Limb (tissue), 2 donors: Measurements from ENCODE around the gene DNAJA4.
A peak's percentile ranks its signal among the peaks of the same experiment; 100 is the strongest.

Source experiments
- DNase-seq, 2 donors: peaks; one replicate each; pipeline ENCODE4 v3.0.0-alpha.2; 2016; ENCODE audit errors: extremely low spot score in 2 of 2

Gene DNAJA4

DNA sequence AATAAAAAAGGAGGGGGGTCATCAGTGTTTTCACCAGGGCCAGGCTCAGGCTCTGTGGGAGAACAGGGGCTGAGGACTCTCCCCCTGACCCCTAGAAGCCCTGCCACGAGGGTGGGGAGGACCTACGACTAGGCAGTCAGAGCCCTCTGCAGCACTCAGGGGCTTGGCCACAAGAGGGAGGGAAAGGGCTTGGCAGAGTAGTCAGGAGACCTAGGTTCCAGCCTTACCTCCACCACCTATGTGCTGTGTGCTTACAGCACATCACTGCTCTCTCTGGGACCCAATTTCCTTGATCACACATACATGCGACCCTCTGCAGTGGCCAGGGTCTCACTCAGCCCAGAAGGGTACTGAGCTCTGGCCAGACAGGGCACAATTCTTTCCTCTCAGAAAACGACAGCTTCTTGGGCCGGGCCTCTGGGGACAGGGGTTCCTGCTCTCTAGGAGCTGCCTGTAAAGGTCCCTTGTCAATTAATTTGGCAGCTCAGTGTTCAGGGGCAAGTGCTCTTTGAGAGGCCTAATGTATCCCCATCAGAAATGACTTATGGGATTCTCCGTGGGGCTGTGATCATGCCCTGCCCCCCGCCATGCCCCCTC, 51.4 kb downstream of the DNAJA4 start:
- DNase-seq = no peak

DNA sequence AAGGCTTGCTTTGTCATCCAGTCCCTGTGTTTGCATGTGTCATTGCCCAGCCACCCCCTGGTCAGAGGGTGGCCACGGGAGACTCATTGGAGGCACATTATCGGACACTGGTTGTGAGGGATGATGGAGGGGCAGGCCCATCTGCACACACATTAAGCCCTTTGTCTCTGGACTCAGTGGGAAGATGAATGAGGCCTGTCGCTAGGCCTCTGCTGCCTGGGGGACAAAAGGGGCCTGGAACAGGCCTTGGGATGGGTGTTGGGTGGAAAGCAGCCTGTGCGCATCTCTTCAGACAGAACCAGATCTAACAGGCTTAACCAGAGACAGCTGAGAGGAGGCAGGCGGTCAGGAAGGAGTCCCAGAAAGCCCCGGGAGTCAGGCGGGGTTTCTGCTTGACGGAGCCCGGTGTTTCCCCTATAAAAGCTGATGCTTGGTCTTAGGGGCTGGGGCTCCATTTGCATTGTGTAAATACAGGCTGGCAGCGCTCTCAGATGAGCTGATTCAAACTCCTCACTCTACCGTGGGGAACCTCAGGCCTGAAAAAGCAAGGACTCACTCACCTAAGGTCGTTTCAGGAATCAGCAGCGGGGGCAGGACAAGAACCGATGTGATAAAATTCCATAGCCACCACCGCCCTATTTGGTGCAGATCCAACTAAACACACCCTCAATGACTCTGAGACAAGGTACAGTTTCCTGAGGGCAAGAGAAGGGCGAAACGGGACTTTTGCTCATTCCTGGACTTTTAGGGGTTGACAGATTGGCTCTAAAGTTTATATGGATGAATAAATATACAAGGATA, 52.1 kb downstream of the DNAJA4 start:
- DNase-seq = peak in 1 of 2 donors; percentile 71

DNA sequence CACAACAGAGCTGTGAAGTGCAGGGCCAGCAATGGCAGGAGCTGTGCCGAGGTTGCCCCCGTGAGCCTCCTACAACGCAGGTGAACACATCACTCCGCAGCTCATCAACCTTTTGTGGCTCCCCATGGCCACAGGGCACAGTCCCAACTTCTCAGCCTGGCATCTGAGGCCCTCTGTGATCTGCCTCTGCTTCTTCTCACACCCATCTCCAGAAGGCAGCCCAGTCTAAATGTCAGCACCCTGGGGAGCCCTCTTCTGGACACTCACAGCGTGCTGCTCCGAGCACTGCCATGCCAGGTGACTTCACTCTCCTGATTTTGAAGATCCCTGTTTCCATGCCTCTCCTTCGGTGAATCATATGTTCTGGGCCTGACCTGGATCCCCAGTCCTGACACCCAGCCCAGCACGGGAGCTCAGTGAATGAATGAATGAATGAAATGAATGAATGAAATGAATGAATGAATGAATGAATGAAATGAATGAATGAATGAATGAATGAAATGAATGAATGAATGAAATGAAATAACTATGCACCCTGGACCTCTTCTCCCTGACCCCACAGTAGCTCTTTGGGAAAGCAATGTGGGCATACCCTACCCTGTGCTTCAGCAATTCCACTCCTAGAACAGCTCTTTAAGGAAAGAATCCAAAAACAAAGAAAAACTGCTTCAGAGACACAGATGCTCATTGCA, 52.9 kb downstream of the DNAJA4 start:
- DNase-seq = no peak

DNA sequence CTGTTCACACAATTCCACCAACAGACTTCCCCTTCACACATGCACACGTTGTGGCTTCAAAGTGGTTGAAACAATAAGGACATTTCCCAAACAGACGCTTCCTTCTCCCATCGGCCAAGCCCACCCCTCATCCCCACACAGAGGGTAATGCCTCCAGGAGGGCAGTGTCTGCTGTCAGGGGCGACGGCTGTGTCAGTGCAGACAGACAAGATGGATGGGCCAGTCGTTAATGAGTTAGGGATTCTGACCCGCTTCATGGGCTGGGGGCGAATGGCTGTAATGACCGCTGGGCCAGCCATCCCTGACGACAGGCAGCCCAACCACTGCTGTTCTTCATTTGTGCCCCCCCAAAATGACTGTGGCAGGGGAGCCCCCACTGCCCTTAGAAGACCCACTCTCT, 55.2 kb downstream of the DNAJA4 start:
- DNase-seq = no peak

DNA sequence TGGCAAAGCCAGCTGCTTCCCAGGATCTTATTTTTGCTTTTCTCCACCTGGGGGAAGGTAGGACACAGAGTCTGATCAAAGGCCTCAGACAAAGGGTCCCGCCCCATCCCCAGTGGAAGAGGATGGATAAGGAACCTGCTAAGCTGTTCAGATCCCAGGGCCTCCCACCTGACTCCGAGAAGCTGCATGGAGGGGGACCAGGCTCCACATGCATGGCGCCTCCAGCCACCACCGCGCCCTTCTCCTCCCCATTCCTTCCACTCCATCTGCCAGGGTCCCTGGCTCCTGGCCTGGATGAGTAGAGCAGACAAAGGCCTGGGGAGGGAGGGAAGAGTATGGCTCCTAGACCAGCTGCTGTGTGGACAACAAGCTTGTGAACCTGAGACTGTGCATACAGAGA, 55.8 kb downstream of the DNAJA4 start:
- DNase-seq = no peak

DNA sequence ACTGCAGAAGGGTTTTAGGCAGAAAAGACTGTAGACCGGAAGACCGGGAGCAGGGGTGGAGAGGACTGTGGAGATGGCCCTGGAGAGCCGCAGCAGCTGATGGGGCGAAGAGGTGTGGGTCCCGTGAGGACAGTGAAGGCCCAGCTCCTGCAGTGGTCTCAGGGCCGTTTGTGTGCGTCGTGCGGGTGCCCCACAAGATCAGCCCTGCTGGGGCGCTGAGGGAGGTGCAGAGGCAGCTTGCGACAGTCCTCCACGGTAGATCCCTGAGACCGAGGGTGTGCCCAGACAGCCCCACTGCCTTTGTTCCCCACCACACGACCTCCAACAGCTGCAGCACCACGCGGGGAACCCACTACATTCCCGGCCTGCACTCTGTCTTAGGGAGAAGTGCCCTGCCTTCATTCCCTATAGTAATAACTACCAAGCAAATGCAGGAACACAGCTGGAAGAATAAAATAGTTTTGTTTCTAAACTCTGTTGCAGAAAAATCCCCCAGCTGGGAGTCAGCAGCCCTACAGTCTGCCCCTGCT, 56.7 kb downstream of the DNAJA4 start:
- no peak for DNase-seq

DNA sequence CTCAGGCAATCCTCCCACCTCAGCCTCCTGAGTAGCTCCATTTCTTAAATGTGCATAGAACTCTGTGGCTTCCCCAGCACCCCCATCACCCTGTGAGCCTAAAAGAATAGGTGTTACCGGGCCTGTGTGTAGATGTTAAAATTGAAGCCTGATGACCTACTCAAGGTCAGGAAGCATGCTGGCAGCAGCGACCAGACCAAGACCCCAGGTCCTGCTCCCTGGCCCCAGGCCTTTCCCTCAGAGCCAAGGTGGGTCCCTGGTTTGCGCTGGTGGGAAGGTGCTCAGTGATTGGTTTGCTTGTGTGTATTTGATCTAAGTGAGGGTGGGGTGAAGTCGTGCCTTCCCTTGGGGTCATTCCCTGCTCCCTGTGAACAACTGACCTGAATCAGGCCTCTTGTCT, 57.4 kb downstream of the DNAJA4 start:
- no peak for DNase-seq

DNA sequence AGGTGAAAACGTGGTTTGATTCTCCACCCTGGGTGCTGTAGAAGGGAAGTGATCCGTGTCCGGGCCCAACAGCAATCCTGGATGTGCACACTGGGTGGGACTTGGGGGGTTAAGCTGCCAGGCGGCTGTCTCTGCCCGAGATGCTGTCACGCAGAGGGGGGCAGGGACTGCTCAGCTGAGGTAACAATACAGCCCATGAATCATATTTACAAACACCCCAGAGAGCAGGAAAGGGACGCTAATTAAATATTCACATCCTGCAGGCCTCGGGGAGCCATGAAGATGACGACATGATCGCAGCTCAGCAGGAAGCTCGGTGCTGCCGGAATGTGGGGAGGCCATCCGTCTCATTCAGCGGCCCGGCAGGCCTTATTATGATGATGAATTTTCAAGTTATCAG, 57.9 kb downstream of the DNAJA4 start:
- peak in 1 of 2 donors; percentile 60 for DNase-seq

DNA sequence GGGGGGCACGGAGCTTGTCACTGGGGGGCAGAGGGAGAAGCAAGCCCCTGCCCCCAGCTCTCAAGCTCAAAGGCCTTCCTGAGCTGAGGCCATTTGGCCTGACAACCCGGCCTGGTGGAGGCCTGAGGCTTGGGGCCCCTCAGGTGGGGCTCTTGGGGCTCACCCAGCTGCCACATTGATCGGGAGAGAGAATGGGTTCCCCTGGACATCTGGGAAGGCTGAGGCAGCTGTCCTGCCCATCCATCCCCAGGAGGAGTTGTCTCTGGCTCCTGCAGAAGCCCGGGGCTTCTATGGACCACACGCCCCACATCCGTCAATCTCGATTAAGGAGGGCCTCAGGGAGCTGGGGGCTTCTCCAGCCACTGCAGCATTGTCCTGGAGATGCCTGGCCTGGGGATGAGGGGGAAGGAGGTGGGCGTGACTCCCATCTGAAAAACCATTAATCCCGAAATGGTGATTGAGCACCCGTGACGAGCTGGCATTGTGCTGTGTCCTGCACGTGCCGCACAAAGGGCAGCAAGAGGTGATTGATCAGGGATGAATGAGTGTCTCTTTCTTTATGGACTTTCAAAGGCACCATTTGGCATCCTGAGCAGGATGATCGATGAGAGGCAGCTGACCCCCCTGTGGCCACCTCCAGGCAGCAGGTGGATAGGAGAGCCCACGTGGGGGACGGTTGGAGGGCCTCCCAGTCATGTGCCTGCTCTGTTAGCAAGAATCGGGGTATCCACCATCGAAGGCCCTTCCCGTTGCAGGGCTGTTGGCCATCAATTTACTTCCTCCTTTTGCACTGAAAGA, 58.6 kb downstream of the DNAJA4 start:
- peak in 1 of 2 donors; percentile 59 for DNase-seq

DNA sequence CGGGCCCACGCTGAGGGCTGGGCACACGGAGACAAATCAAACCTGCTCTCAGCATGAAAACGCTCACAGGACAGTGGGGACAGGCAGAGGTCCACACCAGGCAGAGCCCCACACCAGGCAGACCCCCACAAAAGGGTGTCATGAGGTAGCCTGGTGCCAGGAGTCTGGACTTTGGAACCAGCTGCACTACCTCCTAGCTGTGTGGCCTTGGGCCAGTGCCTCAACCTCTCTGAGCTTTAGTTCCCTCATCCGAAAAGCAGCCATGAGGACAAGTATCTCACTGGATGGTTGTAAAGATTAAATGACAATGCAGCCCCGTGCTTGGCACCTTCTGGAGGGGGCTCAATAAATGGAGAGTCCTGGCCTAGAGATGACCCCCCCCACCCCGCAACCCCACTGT, 59.3 kb downstream of the DNAJA4 start:
- no peak for DNase-seq

DNA sequence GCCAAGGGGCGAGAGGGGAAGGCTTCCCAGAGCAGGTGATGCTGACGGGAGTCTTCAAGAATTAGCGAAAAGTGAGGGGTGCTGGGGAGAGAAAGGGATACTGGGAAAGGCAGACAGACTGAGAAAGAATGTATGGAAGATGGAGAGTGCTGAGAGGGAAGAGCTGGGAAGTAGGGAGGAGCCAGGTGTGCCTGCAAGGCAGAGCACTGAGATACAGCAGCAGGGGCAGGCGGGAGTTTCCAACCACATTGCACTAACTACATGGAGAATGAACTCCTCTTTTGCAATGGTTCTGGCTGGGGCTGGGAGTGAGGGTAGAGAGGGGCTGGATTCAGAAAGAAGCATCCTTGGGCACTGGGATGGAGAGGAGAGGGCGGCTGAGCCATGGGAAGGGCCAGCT, 59.8 kb downstream of the DNAJA4 start:
- DNase-seq = no peak

DNA sequence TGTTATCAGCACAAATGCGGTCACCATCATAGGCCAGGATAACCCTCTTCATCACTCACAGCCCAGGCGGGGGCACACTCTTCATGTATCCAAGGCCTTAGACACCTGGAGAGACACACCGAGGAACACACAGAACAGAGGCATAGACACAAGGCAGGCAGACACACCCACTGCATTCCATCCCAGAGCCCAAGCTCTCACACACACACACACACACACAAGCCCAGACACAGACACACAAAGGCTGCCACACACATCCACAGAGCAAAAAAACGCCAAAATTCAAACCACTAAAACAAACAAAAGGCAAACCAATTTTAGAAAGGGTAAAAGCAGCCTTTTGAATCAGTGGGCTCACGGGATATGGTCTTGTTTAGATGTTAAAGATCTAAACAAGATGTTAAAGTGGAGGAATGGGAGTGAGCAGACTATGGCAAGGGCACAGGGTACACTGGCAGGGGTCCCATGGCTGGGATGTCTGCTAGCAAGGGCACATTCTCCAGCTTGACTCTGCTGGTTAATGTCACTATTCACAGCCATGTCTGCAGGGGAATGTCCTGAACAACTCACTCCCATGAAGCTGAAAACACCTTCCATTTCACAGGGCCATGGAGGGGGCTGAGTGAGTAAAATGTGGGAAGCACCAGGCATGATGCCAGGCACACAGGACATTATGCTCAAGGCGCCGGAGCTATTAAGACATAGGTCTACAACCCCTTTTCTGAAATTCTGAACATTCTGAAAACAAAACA, 60.9 kb downstream of the DNAJA4 start:
- DNase-seq = no peak

DNA sequence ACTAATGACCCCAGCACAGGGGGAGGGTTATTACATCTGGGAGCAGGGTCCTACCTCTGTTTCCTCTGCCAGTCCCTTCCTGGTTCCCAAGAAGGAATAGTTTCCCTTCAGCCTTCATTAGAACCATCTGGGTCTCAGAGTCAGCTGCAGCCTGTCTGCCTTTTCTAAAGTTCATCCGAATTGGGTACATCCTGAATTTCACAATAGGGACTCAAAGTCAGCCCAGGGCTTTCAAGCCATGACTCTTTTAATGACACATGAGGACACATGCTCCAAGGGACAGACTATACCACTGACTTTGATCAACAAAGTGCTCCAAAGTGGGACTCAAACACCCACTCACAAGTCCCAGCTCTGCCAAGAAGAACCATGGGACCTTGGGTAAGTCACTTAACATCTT, 63.1 kb downstream of the DNAJA4 start:
- no peak for DNase-seq

DNA sequence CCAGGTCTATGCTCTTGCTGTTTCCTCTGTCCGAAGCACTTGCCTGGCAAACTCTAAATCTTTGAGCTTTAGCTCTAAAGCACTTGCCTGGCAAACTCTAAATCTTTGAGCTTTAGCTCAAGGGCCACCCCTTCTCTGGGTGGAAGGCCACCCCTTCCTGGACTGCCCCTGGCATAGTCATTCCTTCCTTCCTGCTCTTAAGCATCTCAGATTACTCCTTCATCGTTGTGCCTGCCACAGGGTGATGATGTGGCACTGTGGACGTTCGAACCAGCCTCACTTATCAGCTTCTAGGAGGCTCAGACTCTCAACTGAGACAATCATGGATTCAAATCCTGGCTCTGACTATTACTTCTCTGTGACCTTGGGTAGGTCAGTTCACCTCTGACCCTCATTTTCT, 65.3 kb downstream of the DNAJA4 start:
- no peak for DNase-seq
